Measurements from ENCODE around the gene LRRC42.

The LRRC42 gene

DNA sequence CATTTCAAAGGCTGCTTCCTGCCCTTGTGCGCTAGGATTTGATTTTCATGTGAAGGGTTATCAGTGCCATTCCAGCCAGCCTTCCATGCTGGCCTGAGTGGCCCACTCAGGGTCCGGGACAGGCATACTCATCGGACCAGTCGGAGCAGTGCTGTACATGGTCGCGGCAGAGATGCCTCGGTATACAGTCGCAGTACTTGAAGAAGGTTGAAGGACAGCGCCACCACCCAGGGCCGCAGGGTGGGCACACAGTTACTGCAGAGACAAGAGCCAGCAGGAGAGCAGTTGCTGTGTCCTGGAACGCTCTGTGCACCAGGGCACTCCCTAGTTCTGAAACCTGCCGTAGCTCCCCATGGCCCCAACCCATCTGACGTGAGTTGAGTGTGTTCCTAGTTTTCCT lies 62.7 kb downstream of the LRRC42 start:
- Histone ChIP-seq H3K27me3 (ENCODE audit: low read length) (no peaks in the 10 kb centered on the region), H3K4me3 (ENCODE audit: insufficient read depth, low read length, poor library complexity, severe bottlenecking) (no peak overlapping the region), H3K9ac (ENCODE audit: low read length) (no peak overlapping the region), H3K9me3 (ENCODE audit: insufficient read depth, low read length) (no peaks in the 10 kb centered on the region), H3F3A (ENCODE audit: insufficient read depth) (no peaks in the 10 kb centered on the region), H2AFZ (ENCODE audit: low read depth, low read length, severe bottlenecking) (no peak overlapping the region), H3K9me2 (replicated peaks; ENCODE audit: insufficient read depth, low read length) (no peaks in the 10 kb centered on the region), H3K36me3 (ENCODE audit: low read length) (no peaks in the 10 kb centered on the region), H3K27ac (ENCODE audit: low read depth, low read length) (no peak overlapping the region), H3K4me2 (ENCODE audit: low read depth, low read length, poor library complexity, severe bottlenecking) (no peak overlapping the region), H4K20me1 (ENCODE audit: low read depth, low read length) (no peaks in the 10 kb centered on the region), H3K79me2 (ENCODE audit: insufficient read depth, low read length) (no peaks in the 10 kb centered on the region)
- TF ChIP-seq, protein P1, sequence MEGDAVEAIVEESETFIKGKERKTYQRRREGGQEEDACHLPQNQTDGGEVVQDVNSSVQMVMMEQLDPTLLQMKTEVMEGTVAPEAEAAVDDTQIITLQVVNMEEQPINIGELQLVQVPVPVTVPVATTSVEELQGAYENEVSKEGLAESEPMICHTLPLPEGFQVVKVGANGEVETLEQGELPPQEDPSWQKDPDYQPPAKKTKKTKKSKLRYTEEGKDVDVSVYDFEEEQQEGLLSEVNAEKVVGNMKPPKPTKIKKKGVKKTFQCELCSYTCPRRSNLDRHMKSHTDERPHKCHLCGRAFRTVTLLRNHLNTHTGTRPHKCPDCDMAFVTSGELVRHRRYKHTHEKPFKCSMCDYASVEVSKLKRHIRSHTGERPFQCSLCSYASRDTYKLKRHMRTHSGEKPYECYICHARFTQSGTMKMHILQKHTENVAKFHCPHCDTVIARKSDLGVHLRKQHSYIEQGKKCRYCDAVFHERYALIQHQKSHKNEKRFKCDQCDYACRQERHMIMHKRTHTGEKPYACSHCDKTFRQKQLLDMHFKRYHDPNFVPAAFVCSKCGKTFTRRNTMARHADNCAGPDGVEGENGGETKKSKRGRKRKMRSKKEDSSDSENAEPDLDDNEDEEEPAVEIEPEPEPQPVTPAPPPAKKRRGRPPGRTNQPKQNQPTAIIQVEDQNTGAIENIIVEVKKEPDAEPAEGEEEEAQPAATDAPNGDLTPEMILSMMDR (IDR thresholded peaks at IDR 0.05; ENCODE audit: insufficient read depth, low read length, poor library complexity, severe bottlenecking) = no peak
- TF ChIP-seq EZH2phosphoT487 (conservative IDR thresholded peaks at IDR 0.05; ENCODE audit: low read length) = no peak

DNA sequence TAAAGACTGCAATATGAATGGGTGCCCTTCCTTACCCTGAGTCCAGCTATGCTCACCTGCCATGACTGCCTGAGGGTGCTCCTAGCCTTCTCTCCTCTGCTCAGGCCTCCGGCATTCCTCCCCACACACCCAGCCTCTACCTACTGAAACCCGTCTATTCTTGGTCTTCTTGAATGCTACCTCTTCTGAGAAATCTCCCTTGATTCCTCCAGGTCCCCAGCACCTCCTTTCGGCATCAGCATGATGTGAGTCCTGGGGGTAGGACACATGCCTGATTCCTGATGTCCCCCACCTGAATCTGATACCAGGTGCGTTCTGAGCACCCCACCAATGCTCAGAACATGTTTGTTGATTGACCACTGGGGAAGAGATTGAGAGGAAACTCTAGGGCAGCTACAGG lies 63.3 kb downstream of the LRRC42 start:
- no peaks in the 10 kb centered on the region for H4K20me1 ChIP-seq (ENCODE audit: low read depth, low read length)
- no peaks in the 10 kb centered on the region for H3K36me3 ChIP-seq (ENCODE audit: low read length)
- H2AFZ ChIP-seq (ENCODE audit: low read depth, low read length, severe bottlenecking) = no peak overlapping the region
- TF ChIP-seq EZH2phosphoT487 (conservative IDR thresholded peaks at IDR 0.05; ENCODE audit: low read length) = no peak
- TF ChIP-seq, protein P1 (IDR thresholded peaks at IDR 0.05; ENCODE audit: insufficient read depth, low read length, poor library complexity, severe bottlenecking) = no peak
- no peak overlapping the region for H3K4me3 ChIP-seq (ENCODE audit: insufficient read depth, low read length, poor library complexity, severe bottlenecking)
- no peak overlapping the region for H3K4me2 ChIP-seq (ENCODE audit: low read depth, low read length, poor library complexity, severe bottlenecking)
- H3K9me3 ChIP-seq (ENCODE audit: insufficient read depth, low read length) = no peaks in the 10 kb centered on the region
- no peak overlapping the region for H3K9ac ChIP-seq (ENCODE audit: low read length)
- H3K27ac ChIP-seq (ENCODE audit: low read depth, low read length) = no peak overlapping the region
- no peaks in the 10 kb centered on the region for H3F3A ChIP-seq (ENCODE audit: insufficient read depth)
- H3K9me2 ChIP-seq (replicated peaks; ENCODE audit: insufficient read depth, low read length) = no peaks in the 10 kb centered on the region
- no peaks in the 10 kb centered on the region for H3K27me3 ChIP-seq (ENCODE audit: low read length)
- H3K79me2 ChIP-seq (ENCODE audit: insufficient read depth, low read length) = no peaks in the 10 kb centered on the region

DNA sequence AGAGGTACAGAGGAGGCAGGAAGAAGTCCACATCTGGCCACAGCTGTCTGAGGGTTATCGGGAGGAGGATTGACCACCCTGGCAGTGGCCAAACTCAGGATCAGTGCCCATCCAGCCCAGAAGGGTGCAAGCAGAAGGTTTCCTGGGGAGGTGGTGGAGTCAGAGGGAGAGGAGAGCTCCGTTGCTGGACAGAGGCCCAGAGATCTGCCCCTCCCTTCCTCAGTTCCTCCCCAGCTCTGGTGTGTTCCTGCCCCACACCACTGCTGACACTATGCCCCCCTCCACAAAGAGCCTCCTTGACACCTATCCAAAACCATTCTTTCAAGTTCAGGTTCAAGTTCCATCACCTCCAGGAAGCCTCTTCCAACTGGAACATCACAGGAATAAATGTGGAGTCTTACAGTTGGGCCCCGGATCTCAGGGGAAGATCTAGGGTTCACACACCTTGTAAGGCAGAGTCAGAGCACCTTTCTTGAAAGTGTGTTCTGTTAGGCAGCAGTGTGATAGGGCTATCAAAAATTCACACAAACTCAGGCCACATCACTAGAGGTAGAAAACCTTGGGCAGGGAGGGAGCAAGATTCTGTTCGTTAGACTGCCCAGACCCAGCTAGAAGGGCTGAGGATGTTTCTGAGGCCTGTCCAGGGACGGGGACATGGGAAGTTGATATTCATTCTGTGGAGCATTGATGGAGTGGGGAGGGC lies 64.4 kb downstream of the LRRC42 start:
- Histone ChIP-seq H2AFZ (ENCODE audit: low read depth, low read length, severe bottlenecking) (no peak overlapping the region), H3K79me2 (ENCODE audit: insufficient read depth, low read length) (no peaks in the 10 kb centered on the region), H3K9me3 (ENCODE audit: insufficient read depth, low read length) (no peaks in the 10 kb centered on the region), H3K9me2 (replicated peaks; ENCODE audit: insufficient read depth, low read length) (no peaks in the 10 kb centered on the region), H3K9ac (ENCODE audit: low read length) (no peak overlapping the region), H3K4me3 (ENCODE audit: insufficient read depth, low read length, poor library complexity, severe bottlenecking) (no peak overlapping the region), H3K27me3 (ENCODE audit: low read length) (no peaks in the 10 kb centered on the region), H3K27ac (ENCODE audit: low read depth, low read length) (no peak overlapping the region), H3F3A (ENCODE audit: insufficient read depth) (no peaks in the 10 kb centered on the region), H4K20me1 (ENCODE audit: low read depth, low read length) (no peaks in the 10 kb centered on the region), H3K4me2 (ENCODE audit: low read depth, low read length, poor library complexity, severe bottlenecking) (no peak overlapping the region), H3K36me3 (ENCODE audit: low read length) (no peaks in the 10 kb centered on the region)
- TF ChIP-seq, protein P1 (IDR thresholded peaks at IDR 0.05; ENCODE audit: insufficient read depth, low read length, poor library complexity, severe bottlenecking) = no peak
- no peak for TF ChIP-seq EZH2phosphoT487 (conservative IDR thresholded peaks at IDR 0.05; ENCODE audit: low read length)

Data from SU-DHL-6 (cell line).